OCI-M2 (cell line): ENCODE data around the gene UNC119.
A peak's percentile ranks its signal among the peaks of the same experiment; 100 is the strongest.

ENCODE experiments used
- DNase-seq: peaks from one replicate; lab custom pipeline; 2025; ENCODE audit not compliant: unreplicated experiment; lab: John Stamatoyannopoulos, UW

The UNC119 gene

GRCh38 chr17:28573521-28573920 is 21.1 kb upstream of the UNC119 start:
- DNase-seq: no peak

- no peak for DNase-seq
Measured at GRCh38 chr17:28573040-28573380, 20.6 kb upstream of the UNC119 start.

GRCh38 chr17:28572259-28573039 is 20.0 kb upstream of the UNC119 start:
- DNase-seq: no peak

GRCh38 chr17:28571361-28572122 is 19.1 kb upstream of the UNC119 start, which contains the start of gene PIGS:
TSS of gene PIGS (minus strand) at chr17:28571524. CDS start at chr17:28571496, 28 bp downstream.
- peak; percentile 52 for DNase-seq

- DNase-seq: no peak
Measured at GRCh38 chr17:28570716-28571360, 18.4 kb upstream of the UNC119 start.

GRCh38 chr17:28569446-28569845 is 17.0 kb upstream of the UNC119 start:
- DNase-seq: no peak

- DNase-seq: no peak
Measured at GRCh38 chr17:28567604-28568003, 15.2 kb upstream of the UNC119 start.

- no peak for DNase-seq
Measured at GRCh38 chr17:28563475-28563874, 11.1 kb upstream of the UNC119 start.

GRCh38 chr17:28555022-28555421 is 2.6 kb upstream of the UNC119 start:
- no peak for DNase-seq

- no peak for DNase-seq
Measured at GRCh38 chr17:28554565-28554964, 2.1 kb upstream of the UNC119 start.

- no peak for DNase-seq
Measured at GRCh38 chr17:28553000-28553505, 629 bp upstream of the UNC119 start.

GRCh38 chr17:28551421-28552175 is 826 bp downstream of the UNC119 start:
- DNase-seq: no peak

- no peak for DNase-seq
Measured at GRCh38 chr17:28550858-28551257, 1.6 kb downstream of the UNC119 start.

GRCh38 chr17:28549236-28550132 is 2.9 kb downstream of the UNC119 start:
- no peak for DNase-seq

GRCh38 chr17:28548417-28549130 is 3.9 kb downstream of the UNC119 start:
- DNase-seq: no peak

- no peak for DNase-seq
Measured at GRCh38 chr17:28547623-28548416, 4.6 kb downstream of the UNC119 start.

GRCh38 chr17:28547096-28547622 is 5.3 kb downstream of the UNC119 start:
- DNase-seq: no peak

GRCh38 chr17:28545787-28546415 is 6.5 kb downstream of the UNC119 start:
- DNase-seq: no peak
